HL-60 (cell line): Measurements from ENCODE around the gene LAMC3.

Experiments
- CTCF ChIP-seq: IDR thresholded peaks from one replicate; pipeline ENCODE4 v1.5.1; 2011; ENCODE audit warnings: low read length, control low read depth, inconsistent platforms; ENCODE audit not compliant: insufficient read depth
- REST ChIP-seq: IDR thresholded peaks from 2 replicates; pipeline ENCODE4 v1.6.1; 2012; ENCODE audit warnings: low read depth; ENCODE audit not compliant: insufficient replicate concordance
- SPI1 ChIP-seq: IDR thresholded peaks from 2 replicates; pipeline ENCODE4 v1.6.1; 2012; ENCODE audit warnings: low read depth, mild to moderate bottlenecking, borderline replicate concordance

GRCh38 chr9:131120620-131121228, 111.8 kb downstream of the LAMC3 start:
- TF ChIP-seq CTCF (no peak), SPI1 (no peak), REST (no peak)
